GM12865 (cell line): ENCODE results near the gene VAT1.

Experiments
- DNase-seq: peaks from one replicate; pipeline ENCODE4 v3.0.0; 2010; ENCODE audit warnings: low read depth
- H3K4me3 ChIP-seq: 2 replicates; pipeline ENCODE4 v1.5.1; 2011; ENCODE audit warnings: mild to moderate bottlenecking, low read depth, low read length, control low read depth
- TF ChIP-seq, protein P1 (sequence below): IDR thresholded peaks from 2 replicates; pipeline ENCODE4 v1.5.1; 2011; ENCODE audit warnings: low read length, control low read depth, low read depth, inconsistent platforms; ENCODE audit not compliant: insufficient read depth; ENCODE audit errors: missing control alignments

The VAT1 gene

DNA sequence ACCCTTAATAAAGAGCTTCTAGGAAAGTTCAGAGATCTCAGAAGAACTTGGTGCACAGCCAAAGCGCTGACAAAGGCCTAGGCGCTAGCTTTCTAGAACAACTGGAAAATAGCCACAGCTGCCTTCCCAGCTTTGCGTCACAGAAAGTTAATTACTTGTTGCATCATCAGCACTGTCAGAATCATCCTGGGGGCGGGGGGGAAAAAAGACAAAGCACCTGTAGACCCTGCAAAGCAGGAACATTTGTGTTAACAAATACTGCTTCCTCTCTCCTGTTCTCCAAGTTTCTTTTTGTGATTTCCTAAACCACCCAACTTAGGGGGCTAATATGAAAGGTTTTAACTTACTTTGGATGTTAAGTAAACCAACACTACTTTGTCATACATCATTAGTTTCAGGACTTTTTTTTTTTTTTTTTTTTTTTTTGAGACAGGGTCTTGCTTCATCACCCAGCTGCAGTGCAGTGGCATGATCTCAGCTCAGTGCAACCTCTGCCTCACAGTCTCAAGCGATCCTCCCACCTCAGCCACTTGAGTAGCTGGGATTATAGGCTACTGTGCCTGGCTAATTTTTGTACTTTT lies 53.1 kb downstream of the VAT1 start:
- no peak overlapping the region for H3K4me3 ChIP-seq
- no peak for DNase-seq
- TF ChIP-seq, protein P1, sequence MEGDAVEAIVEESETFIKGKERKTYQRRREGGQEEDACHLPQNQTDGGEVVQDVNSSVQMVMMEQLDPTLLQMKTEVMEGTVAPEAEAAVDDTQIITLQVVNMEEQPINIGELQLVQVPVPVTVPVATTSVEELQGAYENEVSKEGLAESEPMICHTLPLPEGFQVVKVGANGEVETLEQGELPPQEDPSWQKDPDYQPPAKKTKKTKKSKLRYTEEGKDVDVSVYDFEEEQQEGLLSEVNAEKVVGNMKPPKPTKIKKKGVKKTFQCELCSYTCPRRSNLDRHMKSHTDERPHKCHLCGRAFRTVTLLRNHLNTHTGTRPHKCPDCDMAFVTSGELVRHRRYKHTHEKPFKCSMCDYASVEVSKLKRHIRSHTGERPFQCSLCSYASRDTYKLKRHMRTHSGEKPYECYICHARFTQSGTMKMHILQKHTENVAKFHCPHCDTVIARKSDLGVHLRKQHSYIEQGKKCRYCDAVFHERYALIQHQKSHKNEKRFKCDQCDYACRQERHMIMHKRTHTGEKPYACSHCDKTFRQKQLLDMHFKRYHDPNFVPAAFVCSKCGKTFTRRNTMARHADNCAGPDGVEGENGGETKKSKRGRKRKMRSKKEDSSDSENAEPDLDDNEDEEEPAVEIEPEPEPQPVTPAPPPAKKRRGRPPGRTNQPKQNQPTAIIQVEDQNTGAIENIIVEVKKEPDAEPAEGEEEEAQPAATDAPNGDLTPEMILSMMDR = no peak

DNA sequence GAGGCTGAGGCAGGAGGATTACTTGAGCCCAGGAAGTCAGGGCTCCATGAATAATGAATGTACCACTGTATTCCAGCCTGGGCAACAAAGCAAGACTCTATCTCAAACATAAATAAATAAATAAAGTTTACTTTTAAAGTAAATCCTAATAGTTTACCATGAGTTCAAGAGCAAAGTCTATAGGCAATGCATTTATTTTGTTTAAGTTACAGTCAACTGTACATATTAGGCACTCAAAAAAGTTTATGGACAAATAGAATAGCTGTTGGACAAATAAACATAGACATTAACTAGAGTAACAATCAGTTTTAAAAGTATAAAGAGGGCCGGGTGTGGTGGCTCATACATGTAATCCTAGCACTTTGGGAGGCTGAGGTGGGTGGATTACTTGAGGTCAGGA lies 54.3 kb downstream of the VAT1 start:
- DNase-seq = no peak
- TF ChIP-seq, protein P1 = no peak
- no peak overlapping the region for H3K4me3 ChIP-seq
